Measurements from ENCODE around the gene PLXDC1.

DNA sequence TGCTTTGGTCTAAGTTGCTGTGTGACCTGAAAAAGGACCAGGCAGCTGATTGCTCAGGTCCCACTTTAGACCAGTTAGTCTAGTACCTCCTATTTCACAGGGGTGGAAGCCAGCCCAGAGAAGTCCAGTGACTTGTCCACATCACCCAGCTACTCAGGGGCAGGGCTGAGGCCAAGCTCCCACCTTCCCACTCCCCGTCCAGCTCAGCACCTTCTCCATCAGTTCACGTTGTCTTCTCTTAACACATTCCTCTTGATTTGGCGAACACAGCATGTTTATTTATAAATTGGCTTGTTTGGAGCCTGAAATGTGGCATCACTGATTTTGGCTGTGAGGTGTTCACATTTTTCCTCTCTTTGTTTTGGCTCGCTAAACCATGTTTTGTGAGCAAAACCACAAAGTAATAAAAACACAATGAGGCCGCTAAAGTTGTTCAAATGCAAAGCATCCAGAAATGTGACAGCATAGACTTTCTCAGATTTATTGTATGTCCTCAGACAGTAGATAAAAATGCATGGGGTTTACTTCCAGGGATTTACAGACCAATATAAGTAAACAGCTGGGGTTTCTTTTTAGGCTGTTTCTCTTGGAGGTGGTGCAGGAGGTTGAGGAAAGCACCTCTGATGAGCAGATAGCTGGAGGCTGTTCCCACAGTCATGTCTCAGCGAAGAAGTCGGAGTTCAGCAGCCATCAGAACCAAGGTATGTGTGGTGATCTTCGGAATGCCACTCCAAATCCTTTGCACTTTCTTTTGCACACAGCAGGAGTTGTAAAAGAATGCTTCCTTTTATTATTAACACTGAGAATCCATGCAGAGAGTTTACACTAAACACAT lies 88.4 kb downstream of the PLXDC1 start:
- TF ChIP-seq, protein P1, sequence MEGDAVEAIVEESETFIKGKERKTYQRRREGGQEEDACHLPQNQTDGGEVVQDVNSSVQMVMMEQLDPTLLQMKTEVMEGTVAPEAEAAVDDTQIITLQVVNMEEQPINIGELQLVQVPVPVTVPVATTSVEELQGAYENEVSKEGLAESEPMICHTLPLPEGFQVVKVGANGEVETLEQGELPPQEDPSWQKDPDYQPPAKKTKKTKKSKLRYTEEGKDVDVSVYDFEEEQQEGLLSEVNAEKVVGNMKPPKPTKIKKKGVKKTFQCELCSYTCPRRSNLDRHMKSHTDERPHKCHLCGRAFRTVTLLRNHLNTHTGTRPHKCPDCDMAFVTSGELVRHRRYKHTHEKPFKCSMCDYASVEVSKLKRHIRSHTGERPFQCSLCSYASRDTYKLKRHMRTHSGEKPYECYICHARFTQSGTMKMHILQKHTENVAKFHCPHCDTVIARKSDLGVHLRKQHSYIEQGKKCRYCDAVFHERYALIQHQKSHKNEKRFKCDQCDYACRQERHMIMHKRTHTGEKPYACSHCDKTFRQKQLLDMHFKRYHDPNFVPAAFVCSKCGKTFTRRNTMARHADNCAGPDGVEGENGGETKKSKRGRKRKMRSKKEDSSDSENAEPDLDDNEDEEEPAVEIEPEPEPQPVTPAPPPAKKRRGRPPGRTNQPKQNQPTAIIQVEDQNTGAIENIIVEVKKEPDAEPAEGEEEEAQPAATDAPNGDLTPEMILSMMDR (IDR thresholded peaks at IDR 0.05), result no peak
- TF ChIP-seq POLR2A (IDR thresholded peaks at IDR 0.05), result no peak

All from right lobe of liver (tissue), 4 donors.